Lower leg skin (tissue), 3 donors: ENCODE measurements around the gene OXNAD1.

Experiments used
- POLR2A ChIP-seq, 2 donors: fragments of 450-650 bp; IDR thresholded peaks; one replicate each; pipeline ENCODE4 v1.6.1; 2016 to 2017; ENCODE audit warnings: antibody characterized with exemption in 2 of 2, mild to moderate bottlenecking in 1 of 2, moderate library complexity in 1 of 2
- TF ChIP-seq, protein P1 (sequence below), 3 donors: fragments of 450-650 bp; IDR thresholded peaks; one replicate each; pipeline ENCODE4 v1.5.1; 2016; ENCODE audit warnings: antibody characterized with exemption in 3 of 3, mild to moderate bottlenecking in 3 of 3, moderate library complexity in 2 of 3

DNA sequence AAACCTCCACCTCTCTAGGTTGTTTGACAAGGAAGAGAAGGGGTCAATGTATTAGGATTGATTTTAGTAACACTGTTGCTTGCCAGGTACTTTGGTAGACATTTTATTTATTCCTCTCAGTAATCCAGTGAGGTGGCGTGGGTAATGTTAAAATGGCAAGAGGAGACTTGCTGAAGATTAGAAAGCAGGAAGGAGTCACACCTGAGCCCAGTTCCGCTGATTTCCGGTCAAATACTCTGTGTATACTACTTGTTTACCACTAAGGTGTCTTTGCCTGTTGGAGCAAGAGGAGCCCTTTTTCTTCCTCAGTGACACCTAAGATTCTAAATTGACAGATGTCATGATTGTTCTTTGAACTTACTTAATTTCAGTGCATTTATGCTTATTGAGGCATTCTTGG is 1.7 kb downstream of the OXNAD1 start:
- TF ChIP-seq, protein P1, sequence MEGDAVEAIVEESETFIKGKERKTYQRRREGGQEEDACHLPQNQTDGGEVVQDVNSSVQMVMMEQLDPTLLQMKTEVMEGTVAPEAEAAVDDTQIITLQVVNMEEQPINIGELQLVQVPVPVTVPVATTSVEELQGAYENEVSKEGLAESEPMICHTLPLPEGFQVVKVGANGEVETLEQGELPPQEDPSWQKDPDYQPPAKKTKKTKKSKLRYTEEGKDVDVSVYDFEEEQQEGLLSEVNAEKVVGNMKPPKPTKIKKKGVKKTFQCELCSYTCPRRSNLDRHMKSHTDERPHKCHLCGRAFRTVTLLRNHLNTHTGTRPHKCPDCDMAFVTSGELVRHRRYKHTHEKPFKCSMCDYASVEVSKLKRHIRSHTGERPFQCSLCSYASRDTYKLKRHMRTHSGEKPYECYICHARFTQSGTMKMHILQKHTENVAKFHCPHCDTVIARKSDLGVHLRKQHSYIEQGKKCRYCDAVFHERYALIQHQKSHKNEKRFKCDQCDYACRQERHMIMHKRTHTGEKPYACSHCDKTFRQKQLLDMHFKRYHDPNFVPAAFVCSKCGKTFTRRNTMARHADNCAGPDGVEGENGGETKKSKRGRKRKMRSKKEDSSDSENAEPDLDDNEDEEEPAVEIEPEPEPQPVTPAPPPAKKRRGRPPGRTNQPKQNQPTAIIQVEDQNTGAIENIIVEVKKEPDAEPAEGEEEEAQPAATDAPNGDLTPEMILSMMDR (IDR thresholded peaks at IDR 0.05), result no peak
- TF ChIP-seq POLR2A (IDR thresholded peaks at IDR 0.05), result no peak
